K562 (cell line): Measurements from ENCODE around the gene SLC5A10. TPM values are rescaled to one million over a fixed set of nuclear protein-coding genes. Genes with fewer than 3 reads are reported as not detected.

ENCODE experiments used
- POLR2AphosphoS2 ChIP-seq: IDR thresholded peaks from 2 replicates; pipeline ENCODE4 v1.6.1; 2012; ENCODE audit warnings: low read length, improper control_type of control experiment
- ZBTB40 ChIP-seq, 2 experiments: fragments of 450-650 bp in 1 of 2; sonication (generic) in 1 of 2; formaldehyde crosslinking in 1 of 2; IDR thresholded peaks; 2 replicates each; pipeline versions ENCODE4 v1.7.1 to v1.9.0; 2016 to 2022; ENCODE audit warnings: inconsistent platforms in 1 of 2, mild to moderate bottlenecking in 1 of 2, missing genetic modification reagents in 1 of 2
- ZNF584 ChIP-seq: fragments of 200-800 bp; sonication (Bioruptor generic); IDR thresholded peaks from 2 replicates; pipeline ENCODE4 v1.6.1; 2016; ENCODE audit warnings: low read depth, mild to moderate bottlenecking, missing genetic modification characterization, missing compliant biosample characterization
- polyA plus RNA-seq, 8 experiments: library from polyadenylated mRNA; depleted of rRNA in 4 of 8; stranded (reverse) in 5 of 8; unstranded in 3 of 8; fragments of >200 nt; fragmentation: Nextera tagmentation in 2 of 8; fragmentation: Illumina TruSeq in 1 of 8; extraction: Ambion mirVana in 2 of 8; extraction: Trizol in 1 of 8; gene quantifications; 2 replicates each; pipeline versions ENCODE4 v1.2.1 to v1.2.3, GENCODE V29; 2011 to 2014; ENCODE audit warnings: inconsistent platforms in 1 of 8, missing spikeins in 1 of 8
- total RNA-seq, 7 experiments: library from RNA; depleted of rRNA in 6 of 7; stranded (reverse); fragments of >200 nt in 6 of 7; fragmentation: Illumina TruSeq in 2 of 7; extraction: Trizol in 2 of 7; gene quantifications; 2 replicates each; pipeline versions ENCODE4 v1.2.1 to v1.2.3, GENCODE V29; 2011 to 2021; ENCODE audit warnings: low replicate concordance in 1 of 7

The SLC5A10 gene
- total and polyA plus RNA-seq, 9 of the 15 experiments (the other 6 are each of a cell fraction or from before 2014, with no cell fraction given) = 0.03 to 0.09 (median 0.03) TPM; not detected in 5

GRCh38 chr17:18990331-18990730 lies 38.4 kb downstream of the SLC5A10 start (continued):
- TF ChIP-seq ZBTB40 (IDR thresholded peaks at IDR 0.05) (no peak), ZBTB40 (CRISPR knock-in tag; IDR thresholded peaks at IDR 0.05) (no peak), POLR2AphosphoS2 (no peak), ZNF584 (CRISPR knock-in tag) (no peak)
